ENCODE results near the gene EPHB1. TPM values are rescaled to one million over a fixed set of nuclear protein-coding genes. Genes with fewer than 3 reads are reported as not detected.

EPHB1 gene
- total and polyA plus RNA-seq, 2 of the 13 experiments (the other 11 are each of a cell fraction or from before 2014, with no cell fraction given): 0.07 to 0.21 TPM

DNA sequence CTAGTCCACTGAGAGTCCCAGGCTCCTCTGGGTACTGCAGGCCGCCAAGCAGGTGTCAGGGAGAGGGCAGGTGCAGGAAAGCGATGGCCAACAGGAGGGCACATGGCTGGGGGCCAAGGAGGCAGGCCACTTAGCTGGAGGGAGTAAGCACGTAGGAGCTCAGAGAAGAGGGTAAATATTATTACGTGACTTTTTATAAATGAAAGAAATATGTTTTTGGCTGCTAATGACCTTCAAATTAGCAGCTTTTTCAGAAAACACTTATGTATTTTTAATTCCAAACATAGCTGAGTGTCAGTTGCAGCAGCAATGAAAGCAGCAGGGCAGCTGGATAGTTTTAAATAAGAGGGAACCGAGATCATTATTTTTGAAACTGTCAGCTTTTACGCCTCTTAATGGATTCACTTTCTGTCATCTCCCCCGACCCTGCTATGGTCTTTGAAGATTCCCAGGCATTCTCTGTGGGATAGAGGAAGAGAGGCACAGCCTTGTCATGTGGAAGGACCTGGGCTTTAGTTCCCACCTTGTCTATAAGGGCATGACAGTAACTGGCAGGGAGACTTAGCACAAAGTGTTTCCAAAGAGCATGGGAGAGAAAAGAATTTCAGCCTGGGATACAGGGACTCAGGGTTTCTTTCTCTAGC is 477.1 kb downstream of the EPHB1 start:
- Histone ChIP-seq H3K4me3 (replicated peaks in 1 of 3; ENCODE audit: insufficient read depth in 1 of 3, low read depth in 2 of 3, low read length in 3 of 3) (no peak overlapping the region), H2AFZ (ENCODE audit: low read length) (no peak overlapping the region), H3K27ac (ENCODE audit: extremely low read length, insufficient read depth, low read length) (no peak overlapping the region), H3K79me2 (ENCODE audit: insufficient read depth, low read length) (no peaks in the 10 kb centered on the region), H3K9me3 (ENCODE audit: low read length) (no peaks in the 10 kb centered on the region), H3K4me1 (ENCODE audit: insufficient read depth, low read length) (no peaks in the 10 kb centered on the region), H3K4me2 (ENCODE audit: low read depth, low read length) (no peak overlapping the region), H4K20me1 (ENCODE audit: insufficient read depth, low read length) (no peaks in the 10 kb centered on the region), H3K36me3 (replicated peaks in 1 of 2; ENCODE audit: control insufficient read depth in 1 of 2, insufficient read depth in 2 of 2, low read length in 2 of 2) (no peaks in the 10 kb centered on the region), H3K9ac (ENCODE audit: insufficient read depth, low read depth, low read length) (no peak overlapping the region), H3K27me3 (ENCODE audit: control insufficient read depth in 1 of 2, insufficient read depth in 2 of 2, low read length in 2 of 2) (no peaks in the 10 kb centered on the region; a peak in 1 of 5 replicates)
- intact Hi-C loops (cut with micrococcal nuclease; ENCODE audit: unreplicated experiment): no loop called here
- no peak for FAIRE-seq
- in situ Hi-C loops (cut with HindIII; ENCODE audit: extremely low pct_ligation_motif_present, low pct_unique_long_range_greater_than_20kb): no loop called here
- DNase-seq (ENCODE audit: low spot score): no peak
- ATAC-seq: no peak
- 9% methylated on average over 7 of the region's 7 CpGs for WGBS (ENCODE audit: low lambda C conversion rate)
- CTCF ChIA-PET (ENCODE audit: low intra/inter-chr PET ratio, low total read pairs): no interaction called here
- BruUV-seq (replicated peaks): no TSS peak
- POLR2A ChIA-PET: no interaction called here
- TF ChIP-seq ZNF136 (CRISPR knock-in tag; IDR thresholded peaks at IDR 0.05; ENCODE audit: low read depth) (no peak), NFIB (CRISPR knock-in tag; IDR thresholded peaks at IDR 0.05; ENCODE audit: borderline replicate concordance) (no peak), ZNF567 (CRISPR knock-in tag; IDR thresholded peaks at IDR 0.05; ENCODE audit: borderline replicate concordance) (no peak), ZNF619 (CRISPR knock-in tag; IDR thresholded peaks at IDR 0.05) (no peak), GTF2F1 (IDR thresholded peaks at IDR 0.05; ENCODE audit: low read length) (no peak), TCF12 (IDR thresholded peaks at IDR 0.05) (no peak), TCF12 (CRISPR knock-in tag; IDR thresholded peaks at IDR 0.05) (no peak), RNF219 (CRISPR knock-in tag; IDR thresholded peaks at IDR 0.05) (no peak), ZNF556 (CRISPR knock-in tag; IDR thresholded peaks at IDR 0.05; ENCODE audit: borderline replicate concordance) (no peak), ZNF607 (CRISPR knock-in tag; IDR thresholded peaks at IDR 0.05; ENCODE audit: borderline replicate concordance) (no peak), SRF (IDR thresholded peaks at IDR 0.05; ENCODE audit: low read depth, low read length) (no peak), ZBTB42 (CRISPR knock-in tag; IDR thresholded peaks at IDR 0.05) (no peak), RFXAP (CRISPR knock-in tag; IDR thresholded peaks at IDR 0.05; ENCODE audit: borderline replicate concordance) (no peak), YEATS2 (CRISPR knock-in tag; IDR thresholded peaks at IDR 0.05; ENCODE audit: borderline replicate concordance) (no peak), ZNF282 (IDR thresholded peaks at IDR 0.05; ENCODE audit: partially characterized antibody) (no peak), ZNF773 (CRISPR knock-in tag; IDR thresholded peaks at IDR 0.05; ENCODE audit: borderline replicate concordance) (no peak), SMAD3 (CRISPR knock-in tag; IDR thresholded peaks at IDR 0.05) (no peak)
- TF ChIP-seq, protein P1, sequence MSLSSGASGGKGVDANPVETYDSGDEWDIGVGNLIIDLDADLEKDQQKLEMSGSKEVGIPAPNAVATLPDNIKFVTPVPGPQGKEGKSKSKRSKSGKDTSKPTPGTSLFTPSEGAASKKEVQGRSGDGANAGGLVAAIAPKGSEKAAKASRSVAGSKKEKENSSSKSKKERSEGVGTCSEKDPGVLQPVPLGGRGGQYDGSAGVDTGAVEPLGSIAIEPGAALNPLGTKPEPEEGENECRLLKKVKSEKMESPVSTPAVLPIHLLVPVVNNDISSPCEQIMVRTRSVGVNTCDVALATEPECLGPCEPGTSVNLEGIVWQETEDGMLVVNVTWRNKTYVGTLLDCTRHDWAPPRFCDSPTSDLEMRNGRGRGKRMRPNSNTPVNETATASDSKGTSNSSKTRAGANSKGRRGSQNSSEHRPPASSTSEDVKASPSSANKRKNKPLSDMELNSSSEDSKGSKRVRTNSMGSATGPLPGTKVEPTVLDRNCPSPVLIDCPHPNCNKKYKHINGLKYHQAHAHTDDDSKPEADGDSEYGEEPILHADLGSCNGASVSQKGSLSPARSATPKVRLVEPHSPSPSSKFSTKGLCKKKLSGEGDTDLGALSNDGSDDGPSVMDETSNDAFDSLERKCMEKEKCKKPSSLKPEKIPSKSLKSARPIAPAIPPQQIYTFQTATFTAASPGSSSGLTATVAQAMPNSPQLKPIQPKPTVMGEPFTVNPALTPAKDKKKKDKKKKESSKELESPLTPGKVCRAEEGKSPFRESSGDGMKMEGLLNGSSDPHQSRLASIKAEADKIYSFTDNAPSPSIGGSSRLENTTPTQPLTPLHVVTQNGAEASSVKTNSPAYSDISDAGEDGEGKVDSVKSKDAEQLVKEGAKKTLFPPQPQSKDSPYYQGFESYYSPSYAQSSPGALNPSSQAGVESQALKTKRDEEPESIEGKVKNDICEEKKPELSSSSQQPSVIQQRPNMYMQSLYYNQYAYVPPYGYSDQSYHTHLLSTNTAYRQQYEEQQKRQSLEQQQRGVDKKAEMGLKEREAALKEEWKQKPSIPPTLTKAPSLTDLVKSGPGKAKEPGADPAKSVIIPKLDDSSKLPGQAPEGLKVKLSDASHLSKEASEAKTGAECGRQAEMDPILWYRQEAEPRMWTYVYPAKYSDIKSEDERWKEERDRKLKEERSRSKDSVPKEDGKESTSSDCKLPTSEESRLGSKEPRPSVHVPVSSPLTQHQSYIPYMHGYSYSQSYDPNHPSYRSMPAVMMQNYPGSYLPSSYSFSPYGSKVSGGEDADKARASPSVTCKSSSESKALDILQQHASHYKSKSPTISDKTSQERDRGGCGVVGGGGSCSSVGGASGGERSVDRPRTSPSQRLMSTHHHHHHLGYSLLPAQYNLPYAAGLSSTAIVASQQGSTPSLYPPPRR (CRISPR knock-in tag; IDR thresholded peaks at IDR 0.05; ENCODE audit: borderline replicate concordance): no peak
- TF ChIP-seq, protein P2, sequence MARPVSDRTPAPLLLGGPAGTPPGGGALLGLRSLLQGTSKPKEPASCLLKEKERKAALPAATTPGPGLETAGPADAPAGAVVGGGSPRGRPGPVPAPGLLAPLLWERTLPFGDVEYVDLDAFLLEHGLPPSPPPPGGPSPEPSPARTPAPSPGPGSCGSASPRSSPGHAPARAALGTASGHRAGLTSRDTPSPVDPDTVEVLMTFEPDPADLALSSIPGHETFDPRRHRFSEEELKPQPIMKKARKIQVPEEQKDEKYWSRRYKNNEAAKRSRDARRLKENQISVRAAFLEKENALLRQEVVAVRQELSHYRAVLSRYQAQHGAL (CRISPR knock-in tag; IDR thresholded peaks at IDR 0.05; ENCODE audit: not compliant biosample characterization): no peak
